Ovary (tissue), 9 donors: ENCODE results near the gene INO80. TPM values are rescaled to one million over a fixed set of nuclear protein-coding genes. Genes with fewer than 3 reads are reported as not detected.

Experiments used
- DNase-seq, 5 donors: peaks; one replicate each; pipeline ENCODE4 v3.0.0-alpha.2; 2019 to 2020
- H3K27ac ChIP-seq, 2 donors: fragments of 200-600 bp; one replicate each; pipeline versions ENCODE4 v1.5.1 to v1.8.0; 2019 to 2022
- H3K27me3 ChIP-seq: fragments of 200-600 bp; one replicate; pipeline ENCODE4 v1.8.0; 2022
- H3K36me3 ChIP-seq: fragments of 200-600 bp; sonication (generic); one replicate; pipeline ENCODE4 v1.5.1; 2019
- H3K4me1 ChIP-seq: one replicate; pipeline ENCODE4 v1.8.1; 2013; ENCODE audit warnings: mild to moderate bottlenecking, moderate library complexity; ENCODE audit not compliant: insufficient read depth
- H3K4me3 ChIP-seq: fragments of 200-600 bp; sonication (generic); one replicate; pipeline ENCODE4 v1.5.1; 2017
- H3K9me3 ChIP-seq, 2 donors: fragments of 200-600 bp in 1 of 2; sonication (generic) in 1 of 2; one replicate each; pipeline versions ENCODE4 v1.5.1 to v1.8.1; 2013 to 2019; ENCODE audit warnings: mild to moderate bottlenecking in 1 of 2, moderate library complexity in 1 of 2
- CTCF ChIP-seq, 3 donors: fragments of 450-650 bp in 2 of 3; fragments of 200-600 bp in 1 of 3; IDR thresholded peaks; one replicate each; pipeline versions ENCODE4 v1.5.1 to v1.8.0; 2016 to 2022; ENCODE audit warnings: antibody characterized with exemption in 3 of 3, mild to moderate bottlenecking in 1 of 3
- EP300 ChIP-seq: sonication (generic); formaldehyde crosslinking; IDR thresholded peaks from one replicate; pipeline ENCODE4 v1.6.1; 2017; ENCODE audit warnings: antibody characterized with exemption
- POLR2A ChIP-seq: fragments of 450-650 bp; IDR thresholded peaks from one replicate; pipeline ENCODE4 v1.6.1; 2017; ENCODE audit warnings: antibody characterized with exemption, mild to moderate bottlenecking, moderate library complexity
- WGBS, 3 donors: extraction: QIAGEN DNeasy Blood & Tissue Kit in 1 of 3; methylation state at CpG; one replicate each; pipeline versions ENCODE4 v1.1.5 to v1.1.7; 2013 to 2017; 5-methylcytosine and 5-hydroxymethylcytosine counted together
- intact Hi-C, 4 donors: fragments of 100-400 bp; cut with DNase I; formaldehyde crosslinking; loops; one replicate each; pipeline versions ENCODE4 v1.11.0 to v1.15.1; 2022 to 2023
- polyA plus RNA-seq, 2 donors: library from polyadenylated mRNA; stranded (reverse); fragments of 200-250 nt in 1 of 2; fragments of 350-450 nt in 1 of 2; fragmentation: Illumina TruSeq in 1 of 2; extraction: RNeasy Lipid Tissue Mini Kit (QIAGEN cat#74804) in 1 of 2; gene quantifications; one replicate each; pipeline ENCODE4 v1.2.3, GENCODE V29; 2013 to 2014
- total RNA-seq, 7 donors: library from RNA; depleted of rRNA in 2 of 7; stranded (reverse); fragments of >200 nt in 2 of 7; fragmentation: NEBNext Ultra II Directional in 3 of 7; extraction: Animal tissue kit (Norgen Biotek cat#: 25700) in 3 of 7; gene quantifications; one replicate each; pipeline versions ENCODE4 v1.1.0 to v1.2.4, GENCODE V29; 2016 to 2023
- donor health status: DM: no; HTN: no; CAD: no; lungs with moderate emphysema.
- donor health status: DM: no; HTN: no; CAD: no.
- donor health status: Bipolar disorder and iron deficiency.
- donor health status: DM: yes; HTN: yes; CAD: no.
- donor health status: DM: no; HTN: no; CAD: no.
- donor health status: DM: yes; HTN: yes; CAD: no.

Gene INO80
- total and polyA plus RNA-seq, 9 donors: 12.0 to 36.0 (median 17.3) TPM

DNA sequence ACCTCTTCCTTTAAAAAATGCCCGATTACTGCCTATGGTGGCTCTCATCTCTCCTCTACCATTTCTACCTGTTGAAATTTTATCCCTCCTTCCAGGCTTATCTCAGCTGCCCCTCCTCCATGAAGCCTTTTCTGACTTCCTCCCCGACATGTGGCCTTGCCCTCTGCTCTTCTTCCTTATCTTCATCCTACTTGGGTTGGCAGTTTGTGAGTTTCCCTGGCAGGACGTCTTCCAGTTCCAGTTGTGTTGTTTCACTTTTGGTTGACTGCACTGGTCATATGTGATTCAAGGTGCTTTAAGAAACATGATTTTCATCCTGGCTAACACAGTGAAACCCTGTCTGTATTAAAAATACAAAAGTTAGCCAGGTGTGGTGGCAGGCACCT, 182.6 kb downstream of the INO80 start:
- H3K27me3 ChIP-seq: no peaks in the 10 kb centered on the region
- WGBS, 3 donors: 50 to 62% (median 56%) methylated on average over 3 of the region's 3 CpGs
- H3K27ac ChIP-seq: no peak overlapping the region
- H3K4me3 ChIP-seq: peak overlapping the region; percentile 3
- no peak for TF ChIP-seq CTCF (IDR thresholded peaks at IDR 0.05)
- TF ChIP-seq EP300: no peak
- no peak for TF ChIP-seq POLR2A
- no peaks in the 10 kb centered on the region for H3K9me3 ChIP-seq
- H3K4me1 ChIP-seq: peaks cover 6% of the 10 kb centered on the region
- intact Hi-C loops: no loop called here
- H3K36me3 ChIP-seq: no peaks in the 10 kb centered on the region
- DNase-seq: no peak

- Histone ChIP-seq H3K27me3 (no peaks in the 10 kb centered on the region), H3K4me3 (peak overlapping the region; percentile 3), H3K36me3 (no peaks in the 10 kb centered on the region), H3K4me1 (peaks cover 9% of the 10 kb centered on the region), H3K27ac (no peak overlapping the region), H3K9me3 (no peaks in the 10 kb centered on the region)
- no peak for DNase-seq
- no peak for TF ChIP-seq EP300
- TF ChIP-seq POLR2A: no peak
- TF ChIP-seq CTCF (IDR thresholded peaks at IDR 0.05): no peak
- 63 to 69% (median 66%) methylated on average over 11 of the region's 11 CpGs for WGBS, 3 donors
- intact Hi-C loops: no loop called here
Measured at GRCh38 chr15:40932649-40933516, 183.2 kb downstream of the INO80 start.

- Histone ChIP-seq H3K27ac (no peak overlapping the region), H3K27me3 (no peaks in the 10 kb centered on the region)
Measured at GRCh38 chr15:40932156-40932555, 183.9 kb downstream of the INO80 start.

More at GRCh38 chr15:40932156-40932555, 183.9 kb downstream of the INO80 start:
- no peak for TF ChIP-seq POLR2A
- no peak for TF ChIP-seq CTCF (IDR thresholded peaks at IDR 0.05)
- TF ChIP-seq EP300: no peak
- intact Hi-C loops: no loop called here
- no peak for DNase-seq
- WGBS, 3 donors: 57 to 66% (median 63%) methylated on average over 8 of the region's 8 CpGs
- Histone ChIP-seq H3K4me1 (peaks cover 11% of the 10 kb centered on the region), H3K4me3 (no peak overlapping the region), H3K36me3 (no peaks in the 10 kb centered on the region), H3K9me3 (no peaks in the 10 kb centered on the region)
